ENCODE measurements around the gene ATP9A. TPM values are rescaled to one million over a fixed set of nuclear protein-coding genes. Genes with fewer than 3 reads are reported as not detected.

ATP9A gene
- total RNA-seq, 1 experiment from 2014 or later: 12.1 TPM

DNA sequence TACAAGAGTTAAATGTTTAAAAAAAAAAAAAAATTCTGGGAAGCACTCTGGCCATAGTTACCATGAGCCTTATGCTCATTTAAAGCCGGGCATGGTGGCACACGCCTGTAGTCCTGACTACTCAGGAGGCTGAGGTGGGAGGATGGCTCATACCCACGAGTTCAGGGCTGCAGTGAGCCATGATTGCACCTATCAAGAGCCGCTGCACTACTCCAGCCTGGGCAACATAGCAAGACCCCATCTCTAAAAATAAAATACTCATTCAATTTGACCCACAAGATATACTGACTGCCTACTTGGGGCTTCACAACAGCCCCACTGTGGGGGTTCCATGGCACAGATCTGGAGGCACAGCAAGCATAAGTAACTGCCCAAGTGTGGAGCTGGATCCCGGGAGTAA lies 113.7 kb downstream of the ATP9A start:
- H3K9ac ChIP-seq (ENCODE audit: extremely low read depth, insufficient read length, low read length): no peak overlapping the region
- H3K9me3 Mint-ChIP-seq: no peaks in the 10 kb centered on the region
- no peak overlapping the region for H4K8ac ChIP-seq (replicated peaks; ENCODE audit: insufficient read length, low read depth, low read length)
- H2BK15ac ChIP-seq (ENCODE audit: low read depth, low read length): no peak overlapping the region
- H3K4ac ChIP-seq (ENCODE audit: low read depth, low read length): no peak overlapping the region
- no peaks in the 10 kb centered on the region for H3K4me1 ChIP-seq (ENCODE audit: insufficient read depth, low read length)
- peaks cover 0 to 3% (median 0%) of the 10 kb centered on the region in 3 experiments; a peak in 3 of 7 replicates for H3K36me3 Mint-ChIP-seq (ENCODE audit: insufficient read depth in 1 of 3, low read depth in 3 of 3)
- no peaks in the 10 kb centered on the region for H4K20me1 ChIP-seq (ENCODE audit: control insufficient read depth, insufficient read depth, insufficient read length)
- no peak overlapping the region for H2AK5ac ChIP-seq (ENCODE audit: insufficient read length, low read length)
- H2BK5ac ChIP-seq (ENCODE audit: insufficient read length, low read length): no peak overlapping the region
- H3K56ac ChIP-seq (ENCODE audit: insufficient read length, low read depth, low read length): no peak overlapping the region
- no peak overlapping the region for H2BK20ac ChIP-seq (ENCODE audit: low read depth, low read length, poor library complexity, severe bottlenecking)
- H3K4me1 Mint-ChIP-seq: peaks cover 6 to 7% of the 10 kb centered on the region in 2 experiments
- no peak overlapping the region for H3K27ac ChIP-seq (ENCODE audit: insufficient read length, low read depth, low read length)
- TF ChIP-seq, protein P1, sequence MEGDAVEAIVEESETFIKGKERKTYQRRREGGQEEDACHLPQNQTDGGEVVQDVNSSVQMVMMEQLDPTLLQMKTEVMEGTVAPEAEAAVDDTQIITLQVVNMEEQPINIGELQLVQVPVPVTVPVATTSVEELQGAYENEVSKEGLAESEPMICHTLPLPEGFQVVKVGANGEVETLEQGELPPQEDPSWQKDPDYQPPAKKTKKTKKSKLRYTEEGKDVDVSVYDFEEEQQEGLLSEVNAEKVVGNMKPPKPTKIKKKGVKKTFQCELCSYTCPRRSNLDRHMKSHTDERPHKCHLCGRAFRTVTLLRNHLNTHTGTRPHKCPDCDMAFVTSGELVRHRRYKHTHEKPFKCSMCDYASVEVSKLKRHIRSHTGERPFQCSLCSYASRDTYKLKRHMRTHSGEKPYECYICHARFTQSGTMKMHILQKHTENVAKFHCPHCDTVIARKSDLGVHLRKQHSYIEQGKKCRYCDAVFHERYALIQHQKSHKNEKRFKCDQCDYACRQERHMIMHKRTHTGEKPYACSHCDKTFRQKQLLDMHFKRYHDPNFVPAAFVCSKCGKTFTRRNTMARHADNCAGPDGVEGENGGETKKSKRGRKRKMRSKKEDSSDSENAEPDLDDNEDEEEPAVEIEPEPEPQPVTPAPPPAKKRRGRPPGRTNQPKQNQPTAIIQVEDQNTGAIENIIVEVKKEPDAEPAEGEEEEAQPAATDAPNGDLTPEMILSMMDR (conservative IDR thresholded peaks at IDR 0.05): no peak
- no peak overlapping the region for H3K4me3 Mint-ChIP-seq
- H3K14ac ChIP-seq (ENCODE audit: insufficient read depth, low read length): no peak overlapping the region
- no peaks in the 10 kb centered on the region for H3K79me1 ChIP-seq (ENCODE audit: insufficient read depth, low read depth, low read length, poor library complexity, severe bottlenecking)
- no CpG with 5 or more reads among the region's 5 CpGs for WGBS (ENCODE audit: extremely low coverage, insufficient read length, low lambda C conversion rate)
- H2BK120ac ChIP-seq (ENCODE audit: low read depth, low read length, poor library complexity, severe bottlenecking): no peak overlapping the region
- no peak overlapping the region for H3T11ph ChIP-seq (ENCODE audit: low read length)
- no peak for DNase-seq
- H2BK12ac ChIP-seq (ENCODE audit: insufficient read length, low read depth, low read length): no peak overlapping the region
- H3K23me2 ChIP-seq (ENCODE audit: insufficient read length, low read depth, low read length, poor library complexity, severe bottlenecking): no peaks in the 10 kb centered on the region
- H4K91ac ChIP-seq (ENCODE audit: insufficient read length, low read depth, low read length): no peak overlapping the region
- H3K23ac ChIP-seq (ENCODE audit: insufficient read length, low read depth, low read length): no peak overlapping the region
- H3K4me2 ChIP-seq (ENCODE audit: insufficient read depth, insufficient read length, low read length): no peak overlapping the region
- H3K27me3 Mint-ChIP-seq (ENCODE audit: low read depth): no peaks in the 10 kb centered on the region
- H3K27me3 ChIP-seq (ENCODE audit: insufficient read depth, low read length): no peaks in the 10 kb centered on the region
- H2AFZ ChIP-seq (ENCODE audit: low read length): no peak overlapping the region
- H3K9me3 ChIP-seq (ENCODE audit: control insufficient read depth, low read depth, low read length): no peaks in the 10 kb centered on the region
- peak overlapping the region in 2 of 3 experiments; percentile 39 to 79; a peak in 1 of 7 replicates for H3K27ac Mint-ChIP-seq
- H4K5ac ChIP-seq (ENCODE audit: insufficient read length, low read depth, low read length): no peak overlapping the region
- H3K79me2 ChIP-seq (ENCODE audit: insufficient read depth, low read length): no peaks in the 10 kb centered on the region
- no peak overlapping the region for H3K18ac ChIP-seq (ENCODE audit: insufficient read length, low read depth, low read length)

Data from H9 (cell line).